HG02885 (cell line): Measurements from ENCODE around the gene MEN1.

Experiments
- ATAC-seq: cut with Tn5 transposase; IDR thresholded peaks from one replicate; pipeline ENCODE4 v1.9.1; 2021; ENCODE audit warnings: mild to moderate bottlenecking; ENCODE audit not compliant: unreplicated experiment, poor library complexity

The MEN1 gene

GRCh38 chr11:64765851-64766665 lies 44.3 kb downstream of the MEN1 start:
- no peak for ATAC-seq

- ATAC-seq = no peak
Measured at GRCh38 chr11:64765291-64765850, 45.0 kb downstream of the MEN1 start.

- no peak for ATAC-seq
Measured at GRCh38 chr11:64764753-64765152, 45.6 kb downstream of the MEN1 start.

- no peak for ATAC-seq
Measured at GRCh38 chr11:64764040-64764611, 46.2 kb downstream of the MEN1 start.

GRCh38 chr11:64763526-64764039 lies 46.8 kb downstream of the MEN1 start:
- no peak for ATAC-seq

GRCh38 chr11:64762674-64763525 lies 47.5 kb downstream of the MEN1 start:
- ATAC-seq = no peak

GRCh38 chr11:64762277-64762673 lies 48.1 kb downstream of the MEN1 start:
- no peak for ATAC-seq

- ATAC-seq = no peak
Measured at GRCh38 chr11:64760759-64761420, 49.5 kb downstream of the MEN1 start.

- no peak for ATAC-seq
Measured at GRCh38 chr11:64759722-64760719, 50.3 kb downstream of the MEN1 start, which contains the start of gene PYGM. TSS of gene PYGM (minus strand) at chr11:64759974. CDS start at chr11:64759898, 76 bp downstream.

- no peak for ATAC-seq
Measured at GRCh38 chr11:64759131-64759721, 51.1 kb downstream of the MEN1 start.

GRCh38 chr11:64758330-64759079 lies 51.8 kb downstream of the MEN1 start:
- ATAC-seq = no peak

GRCh38 chr11:64757549-64758329 lies 52.6 kb downstream of the MEN1 start:
- ATAC-seq = no peak

- ATAC-seq = no peak
Measured at GRCh38 chr11:64755681-64756361, 54.5 kb downstream of the MEN1 start.

- ATAC-seq = no peak
Measured at GRCh38 chr11:64754919-64755662, 55.3 kb downstream of the MEN1 start.

GRCh38 chr11:64754124-64754918 lies 56.0 kb downstream of the MEN1 start:
- ATAC-seq = no peak
